SKM-1 (cell line): ENCODE data around the gene FUT3.
A peak's percentile ranks its signal among the peaks of the same experiment; 100 is the strongest.

ENCODE experiments used
- DNase-seq: peaks from one replicate; lab custom pipeline; 2025; ENCODE audit not compliant: unreplicated experiment; lab: John Stamatoyannopoulos, UW

Gene FUT3

DNA sequence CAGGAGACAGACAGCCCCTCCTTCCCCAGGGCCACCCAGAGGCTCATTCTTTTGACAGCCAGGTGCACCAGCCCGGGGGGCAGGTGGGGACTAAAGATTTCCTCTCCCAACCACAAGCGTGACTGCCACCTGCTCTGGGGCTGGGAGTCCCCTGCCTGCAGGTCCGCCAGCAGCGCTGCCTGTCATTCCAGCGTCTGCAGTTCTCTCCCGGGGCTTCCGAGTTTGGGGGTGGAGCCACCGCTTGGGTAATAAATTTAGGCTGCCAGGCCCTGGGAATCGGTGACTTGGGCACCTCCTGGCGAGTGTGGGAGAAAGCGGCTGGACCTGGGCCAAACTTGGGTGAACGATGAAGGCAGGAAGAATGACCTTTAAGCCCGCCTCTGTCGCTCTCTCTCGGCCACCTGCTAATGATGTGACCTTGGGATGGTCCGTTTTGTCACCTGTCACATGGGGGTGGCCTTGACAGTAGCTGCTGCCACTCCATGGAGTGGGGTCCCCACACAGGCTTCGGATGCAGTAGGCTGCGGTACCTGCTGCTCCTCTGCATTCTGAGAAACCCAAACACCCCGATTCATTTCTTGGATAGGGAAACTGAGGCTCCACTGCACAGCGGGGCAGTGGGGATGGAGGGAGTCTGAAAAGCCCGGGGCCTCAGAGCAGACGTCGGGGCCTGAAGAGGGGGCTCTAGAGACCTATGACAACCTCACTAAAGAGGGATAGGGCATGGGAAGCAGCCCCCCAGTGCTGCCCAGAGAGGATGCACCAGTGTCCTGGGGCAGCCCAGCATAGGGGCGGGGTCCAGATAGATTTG lies 24.5 kb downstream of the FUT3 start:
- no peak for DNase-seq

GRCh38 chr19:5825178-5825577 lies 26.1 kb downstream of the FUT3 start:
- DNase-seq: no peak

GRCh38 chr19:5824751-5825150 lies 26.5 kb downstream of the FUT3 start:
- no peak for DNase-seq

DNA sequence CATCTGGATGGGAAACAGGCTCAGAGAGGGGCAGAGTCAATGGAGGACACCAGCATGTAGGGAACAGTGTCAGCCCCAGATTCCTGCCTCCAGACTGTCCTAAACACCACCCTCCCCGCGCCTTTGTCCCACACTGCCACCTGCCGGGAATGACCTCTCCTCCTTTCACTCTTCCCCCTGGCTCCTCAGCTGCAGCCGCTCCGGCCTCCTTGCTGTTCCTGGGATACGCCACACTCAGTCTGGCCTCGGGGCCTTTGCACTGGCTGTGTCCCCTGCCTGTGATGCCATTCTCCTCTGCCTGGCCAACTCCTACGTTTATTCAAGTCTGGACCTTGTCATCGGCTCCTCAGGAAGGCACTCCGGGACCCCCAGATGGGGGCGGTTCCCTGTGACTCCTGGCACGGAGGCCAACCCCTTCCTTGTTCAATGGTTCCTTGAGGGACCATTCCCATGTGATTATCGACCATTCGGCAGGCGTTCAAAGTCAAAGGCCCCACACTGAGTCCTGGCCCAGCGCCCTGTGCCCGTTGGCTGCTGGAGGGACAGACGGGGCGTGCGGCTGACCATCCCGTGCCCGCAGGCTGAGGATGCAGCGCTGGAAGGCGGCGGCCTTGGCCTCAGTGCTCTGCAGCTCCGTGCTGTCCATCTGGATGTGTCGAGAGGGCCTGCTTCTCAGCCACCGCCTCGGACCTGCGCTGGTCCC lies 27.5 kb downstream of the FUT3 start:
- no peak for DNase-seq

GRCh38 chr19:5822181-5822844 lies 28.9 kb downstream of the FUT3 start:
- DNase-seq: no peak

GRCh38 chr19:5821521-5822180 lies 29.6 kb downstream of the FUT3 start:
- DNase-seq: no peak

DNA sequence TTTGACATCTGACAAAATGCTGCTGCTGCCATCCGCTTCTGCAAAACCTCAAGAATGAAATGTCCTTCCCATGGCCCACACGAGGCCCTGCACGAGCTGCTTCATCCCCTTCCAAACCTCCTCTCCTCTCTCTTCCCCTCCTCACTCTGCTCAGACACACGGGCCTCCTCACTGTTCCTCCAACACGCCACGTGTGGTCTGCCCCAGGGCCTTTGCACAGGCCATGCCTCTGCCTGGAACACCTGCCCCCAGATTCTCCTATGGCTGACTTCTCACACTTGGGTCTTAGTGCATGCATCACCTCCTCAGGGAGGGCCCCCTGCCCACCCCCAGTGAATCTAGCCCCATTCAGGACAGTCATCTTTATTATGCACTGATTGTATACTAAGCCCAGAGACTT lies 30.5 kb downstream of the FUT3 start:
- no peak for DNase-seq

GRCh38 chr19:5818594-5818993 lies 32.7 kb downstream of the FUT3 start:
- no peak for DNase-seq

GRCh38 chr19:5817218-5817617 lies 34.0 kb downstream of the FUT3 start:
- no peak for DNase-seq

- DNase-seq: no peak
These were observed 36.4 kb downstream of the FUT3 start for GRCh38 chr19:5814852-5815246.

DNA sequence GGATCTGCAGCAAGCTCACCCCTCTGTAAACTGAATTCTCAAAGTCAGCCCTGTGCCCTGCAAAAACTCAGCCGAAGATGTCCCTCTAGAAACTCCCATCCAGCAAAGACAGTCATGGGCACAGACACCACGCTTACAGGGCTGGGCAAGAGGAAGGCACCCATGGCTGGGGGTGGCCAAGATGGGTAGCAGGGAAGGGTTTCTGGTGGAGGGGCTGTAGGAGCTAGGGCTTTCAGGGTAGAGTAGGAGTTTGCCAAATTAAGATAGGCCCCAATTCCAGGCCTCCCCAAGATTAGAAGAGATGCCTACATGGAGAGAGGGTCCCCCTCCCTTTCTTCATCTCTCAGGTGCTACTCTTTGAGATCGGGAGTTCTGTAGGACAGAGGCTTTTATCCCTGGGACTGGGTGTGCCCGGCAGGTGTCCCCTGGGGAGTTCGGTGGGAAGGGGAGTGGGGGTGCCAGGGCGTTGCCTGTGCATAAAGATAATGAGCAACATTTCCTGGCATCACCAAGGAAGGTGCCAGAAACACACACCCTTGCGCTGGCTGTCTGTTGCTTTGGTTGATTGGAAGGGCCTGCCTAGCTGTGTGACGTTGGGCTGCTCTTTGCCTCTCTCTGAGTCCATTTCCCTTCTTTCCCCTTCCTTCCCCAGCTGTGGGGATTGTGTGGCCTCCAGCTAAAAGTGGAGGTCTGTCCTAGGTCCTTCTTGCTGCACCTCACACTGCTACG lies 37.0 kb downstream of the FUT3 start:
- DNase-seq: no peak

GRCh38 chr19:5811117-5811516 lies 40.1 kb downstream of the FUT3 start:
- no peak for DNase-seq

DNA sequence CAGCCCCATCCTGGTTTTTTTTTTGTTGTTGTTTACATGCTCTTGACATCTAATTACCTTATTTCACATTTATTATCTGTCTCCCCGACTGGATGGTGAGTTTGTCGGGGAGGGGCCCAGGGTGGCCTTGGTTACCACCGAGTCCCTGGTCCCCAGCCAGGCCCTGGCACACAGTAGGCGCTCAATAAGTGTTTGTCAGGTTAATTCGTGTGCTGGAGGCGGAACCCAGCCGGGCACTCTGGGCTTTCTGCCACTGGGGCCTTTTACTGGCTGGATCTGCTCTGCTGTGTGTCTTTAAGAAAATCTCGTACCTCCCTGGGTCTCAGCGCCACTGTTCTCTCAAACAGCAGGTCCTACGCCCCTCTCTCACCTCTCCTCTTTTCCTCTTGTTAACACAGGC lies 41.8 kb downstream of the FUT3 start:
- no peak for DNase-seq

DNA sequence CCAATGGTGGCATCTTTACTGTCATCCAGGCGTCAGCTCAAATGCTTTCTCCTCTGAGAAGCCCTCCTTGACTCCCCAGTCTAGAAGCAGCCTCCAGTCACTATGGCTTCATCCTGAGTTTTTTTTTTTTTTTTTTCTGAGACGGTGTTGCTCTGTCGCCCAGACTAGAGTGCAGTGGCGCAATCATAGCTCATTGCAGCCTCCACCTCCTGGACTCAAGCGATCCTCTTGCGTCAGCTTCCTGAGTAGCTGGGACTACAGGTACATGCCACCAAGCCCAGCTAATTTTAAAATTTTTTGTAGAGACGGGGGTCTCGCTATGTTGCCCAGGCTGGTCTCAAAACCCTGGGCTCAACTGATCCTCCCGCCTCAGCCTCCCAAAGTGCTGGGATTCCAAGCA lies 42.2 kb downstream of the FUT3 start:
- peak; percentile 12 for DNase-seq

- no peak for DNase-seq
These were observed 43.0 kb downstream of the FUT3 start for GRCh38 chr19:5808120-5808816.

DNA sequence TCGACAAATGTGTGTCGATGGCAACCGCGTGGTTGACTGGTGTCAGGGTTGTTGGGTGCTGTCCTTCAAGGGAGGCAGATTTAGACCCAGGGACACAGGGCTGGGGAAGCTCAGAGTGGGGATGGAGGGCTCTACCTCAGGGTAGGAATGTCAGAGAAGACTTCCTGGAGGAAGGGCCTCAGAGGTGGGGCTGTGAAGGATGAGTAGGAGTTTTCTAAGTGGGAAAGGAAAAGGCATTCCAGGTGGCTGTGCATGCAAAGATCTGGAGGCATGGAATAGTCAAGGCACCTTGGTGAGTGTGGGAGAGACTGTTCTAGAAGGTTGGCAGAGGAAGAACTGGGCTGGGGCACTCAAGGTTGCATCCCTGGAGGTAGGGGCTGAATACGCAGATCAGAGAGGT lies 44.3 kb downstream of the FUT3 start:
- DNase-seq: no peak

DNA sequence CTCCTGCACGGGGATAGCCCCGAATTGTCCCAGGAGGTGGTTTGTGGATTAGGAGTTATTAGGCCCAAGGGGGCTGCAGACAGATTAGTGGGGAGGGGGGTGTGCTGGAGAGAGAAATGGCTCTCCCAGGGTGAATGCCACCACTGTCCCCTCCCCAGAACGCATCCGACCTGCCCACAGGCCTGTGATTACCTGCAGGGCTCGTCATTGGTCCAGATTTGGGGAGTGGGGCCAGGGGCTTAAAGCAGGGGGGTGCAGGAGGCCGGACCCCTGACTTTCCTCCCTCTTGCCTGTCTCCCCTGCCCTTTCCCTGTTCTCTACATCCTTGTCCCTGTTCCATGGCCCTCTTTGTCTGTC lies 45.1 kb downstream of the FUT3 start:
- DNase-seq: no peak

- peak; percentile 51 for DNase-seq
These were observed 45.7 kb downstream of the FUT3 start for GRCh38 chr19:5805462-5806132.

- no peak for DNase-seq
These were observed 46.5 kb downstream of the FUT3 start, which contains the start of gene NRTN for GRCh38 chr19:5804516-5805461. Gene NRTN (plus strand): TSS chr19:5805067. CDS start chr19:5824166, 19,099 bp downstream.
